Measurements from ENCODE around the gene ADCK1.

Gene ADCK1

GRCh38 chr14:77902811-77903210 lies 102.9 kb downstream of the ADCK1 start:
- TF ChIP-seq TCF12 (IDR thresholded peaks at IDR 0.05; ENCODE audit: low read depth) (no peak), YY1 (IDR thresholded peaks at IDR 0.05; ENCODE audit: low read depth) (no peak), NFIC (IDR thresholded peaks at IDR 0.05) (no peak), USF1 (IDR thresholded peaks at IDR 0.05) (no peak), EGR1 (IDR thresholded peaks at IDR 0.05) (no peak), TEAD4 (IDR thresholded peaks at IDR 0.05) (no peak), CEBPB (IDR thresholded peaks at IDR 0.05) (no peak), EP300 (IDR thresholded peaks at IDR 0.05; ENCODE audit: borderline replicate concordance) (no peak), FOXM1 (IDR thresholded peaks at IDR 0.05; ENCODE audit: borderline replicate concordance, low read depth) (no peak), MAX (IDR thresholded peaks at IDR 0.05) (no peak), ZBTB7A (IDR thresholded peaks at IDR 0.05; ENCODE audit: low read depth) (no peak), TAF1 (IDR thresholded peaks at IDR 0.05; ENCODE audit: low read depth) (no peak), CREB1 (IDR thresholded peaks at IDR 0.05; ENCODE audit: low read depth) (no peak), REST (IDR thresholded peaks at IDR 0.05; ENCODE audit: low read depth) (no peak), RAD21 (IDR thresholded peaks at IDR 0.05; ENCODE audit: low read depth) (no peak)

GRCh38 chr14:77903221-77903620 lies 103.3 kb downstream of the ADCK1 start:
- TF ChIP-seq EGR1 (IDR thresholded peaks at IDR 0.05) (no peak), CREB1 (IDR thresholded peaks at IDR 0.05; ENCODE audit: low read depth) (no peak), YY1 (IDR thresholded peaks at IDR 0.05; ENCODE audit: low read depth) (no peak), TAF1 (IDR thresholded peaks at IDR 0.05; ENCODE audit: low read depth) (no peak), ZBTB7A (IDR thresholded peaks at IDR 0.05; ENCODE audit: low read depth) (no peak), TEAD4 (IDR thresholded peaks at IDR 0.05) (no peak), FOXM1 (IDR thresholded peaks at IDR 0.05; ENCODE audit: borderline replicate concordance, low read depth) (no peak), EP300 (IDR thresholded peaks at IDR 0.05; ENCODE audit: borderline replicate concordance) (no peak), REST (IDR thresholded peaks at IDR 0.05; ENCODE audit: low read depth) (no peak), RAD21 (IDR thresholded peaks at IDR 0.05; ENCODE audit: low read depth) (no peak), NFIC (IDR thresholded peaks at IDR 0.05) (no peak), CEBPB (IDR thresholded peaks at IDR 0.05) (no peak), MAX (IDR thresholded peaks at IDR 0.05) (no peak), USF1 (IDR thresholded peaks at IDR 0.05) (no peak), TCF12 (IDR thresholded peaks at IDR 0.05; ENCODE audit: low read depth) (no peak)

GRCh38 chr14:77903937-77904617 lies 104.2 kb downstream of the ADCK1 start:
- TF ChIP-seq EP300 (IDR thresholded peaks at IDR 0.05; ENCODE audit: borderline replicate concordance) = no peak
- TF ChIP-seq TCF12 (IDR thresholded peaks at IDR 0.05; ENCODE audit: low read depth) = no peak
- TF ChIP-seq TAF1 (IDR thresholded peaks at IDR 0.05; ENCODE audit: low read depth) = no peak
- TF ChIP-seq MAX (IDR thresholded peaks at IDR 0.05) = no peak
- no peak for TF ChIP-seq REST (IDR thresholded peaks at IDR 0.05; ENCODE audit: low read depth)
- no peak for TF ChIP-seq ZBTB7A (IDR thresholded peaks at IDR 0.05; ENCODE audit: low read depth)
- TF ChIP-seq CREB1 (IDR thresholded peaks at IDR 0.05; ENCODE audit: low read depth) = no peak
- TF ChIP-seq NFIC (IDR thresholded peaks at IDR 0.05) = no peak

- TF ChIP-seq CREB1 (IDR thresholded peaks at IDR 0.05; ENCODE audit: low read depth) (no peak), RAD21 (IDR thresholded peaks at IDR 0.05; ENCODE audit: low read depth) (no peak), TAF1 (IDR thresholded peaks at IDR 0.05; ENCODE audit: low read depth) (no peak), TCF12 (IDR thresholded peaks at IDR 0.05; ENCODE audit: low read depth) (no peak), ZBTB7A (IDR thresholded peaks at IDR 0.05; ENCODE audit: low read depth) (no peak), EGR1 (IDR thresholded peaks at IDR 0.05) (no peak), NFIC (IDR thresholded peaks at IDR 0.05) (no peak), USF1 (IDR thresholded peaks at IDR 0.05) (no peak), EP300 (IDR thresholded peaks at IDR 0.05; ENCODE audit: borderline replicate concordance) (no peak), CEBPB (IDR thresholded peaks at IDR 0.05) (no peak), YY1 (IDR thresholded peaks at IDR 0.05; ENCODE audit: low read depth) (no peak), TEAD4 (IDR thresholded peaks at IDR 0.05) (no peak), FOXM1 (IDR thresholded peaks at IDR 0.05; ENCODE audit: borderline replicate concordance, low read depth) (no peak), MAX (IDR thresholded peaks at IDR 0.05) (no peak), REST (IDR thresholded peaks at IDR 0.05; ENCODE audit: low read depth) (no peak)
Measured at GRCh38 chr14:77906446-77906845, 106.5 kb downstream of the ADCK1 start.
